WTC11 (cell line): Measurements from ENCODE around the gene CD69. TPM values are rescaled to one million over a fixed set of nuclear protein-coding genes. Genes with fewer than 3 reads are reported as not detected.

Experiments
- ATAC-seq: fragments of 200-7000 bp; cut with Tn5 transposase; 2 replicates; pipeline ENCODE4 v1.10.0; 2021; ENCODE audit warnings: mild to moderate bottlenecking, moderate library complexity
- CTCF ChIA-PET: fragments of 300-600 bp; sonication (Branson Sonifier 250); formaldehyde crosslinking; loops from one replicate; lab custom pipeline; 2021; ENCODE audit warnings: antibody characterized with exemption; lab: Charles Lee
- POLR2A ChIA-PET: fragments of 350-600 bp; sonication (Branson Sonifier 250); formaldehyde crosslinking; loops from one replicate; lab custom pipeline; 2021; ENCODE audit warnings: antibody characterized with exemption; lab: Charles Lee
- DNase-seq: peaks from one replicate; pipeline ENCODE4 v3.0.0; 2021; ENCODE audit warnings: low spot score
- H3K27ac Mint-ChIP-seq: 2 replicates; pipeline ENCODE4 v1.8.0; 2021; ENCODE audit warnings: mixed read lengths
- H3K27me3 Mint-ChIP-seq: 2 replicates; pipeline ENCODE4 v1.8.0; 2021; ENCODE audit warnings: low read depth, mild to moderate bottlenecking, moderate library complexity, mixed read lengths
- H3K36me3 Mint-ChIP-seq: 2 replicates; pipeline ENCODE4 v1.8.0; 2021; ENCODE audit warnings: mixed read lengths
- H3K4me1 Mint-ChIP-seq: 2 replicates; pipeline ENCODE4 v1.8.0; 2022; ENCODE audit warnings: mixed read lengths
- H3K4me3 Mint-ChIP-seq: 2 replicates; pipeline ENCODE4 v1.8.0; 2021; ENCODE audit warnings: mild to moderate bottlenecking, moderate library complexity, mixed read lengths
- H3K9me3 Mint-ChIP-seq: 2 replicates; pipeline ENCODE4 v1.8.0; 2021; ENCODE audit warnings: mixed read lengths
- ATF1 ChIP-seq: sonication (generic); formaldehyde crosslinking; IDR thresholded peaks from 2 replicates; pipeline ENCODE4 v1.8.1; 2023; ENCODE audit warnings: mild to moderate bottlenecking, moderate library complexity, missing genetic modification reagents
- ATF6 ChIP-seq: sonication (generic); formaldehyde crosslinking; IDR thresholded peaks from 2 replicates; pipeline ENCODE4 v1.8.1; 2023; ENCODE audit warnings: mild to moderate bottlenecking, missing genetic modification reagents
- E2F5 ChIP-seq: sonication (generic); formaldehyde crosslinking; IDR thresholded peaks from 2 replicates; pipeline ENCODE4 v1.8.1; 2022; ENCODE audit warnings: mild to moderate bottlenecking, moderate library complexity, missing genetic modification reagents
- FOXP4 ChIP-seq: sonication (generic); formaldehyde crosslinking; IDR thresholded peaks from 2 replicates; pipeline ENCODE4 v1.8.0; 2022; ENCODE audit warnings: mild to moderate bottlenecking, missing genetic modification reagents
- GTF2I ChIP-seq: fragments of 250-450 bp; sonication (Bioruptor Pico); conservative IDR thresholded peaks from 2 replicates; pipeline ENCODE4 v1.4.0; 2021; ENCODE audit warnings: mild to moderate bottlenecking
- HMGA2 ChIP-seq: fragments of 250-450 bp; sonication (Bioruptor Pico); IDR thresholded peaks from 2 replicates; pipeline ENCODE4 v1.4.0; 2021; ENCODE audit warnings: mild to moderate bottlenecking, moderate library complexity
- HMGXB4 ChIP-seq: sonication (generic); formaldehyde crosslinking; IDR thresholded peaks from 2 replicates; pipeline ENCODE4 v1.8.1; 2023; ENCODE audit warnings: mild to moderate bottlenecking, moderate library complexity, missing genetic modification reagents
- IRF2 ChIP-seq: sonication (generic); formaldehyde crosslinking; IDR thresholded peaks from 2 replicates; pipeline ENCODE4 v1.8.0; 2022; ENCODE audit warnings: low read depth, missing genetic modification reagents, borderline replicate concordance
- PRDM15 ChIP-seq: sonication (generic); formaldehyde crosslinking; IDR thresholded peaks from 2 replicates; pipeline ENCODE4 v1.8.0; 2022; ENCODE audit warnings: missing genetic modification reagents
- SMAD3 ChIP-seq: sonication (generic); formaldehyde crosslinking; IDR thresholded peaks from 2 replicates; pipeline ENCODE4 v1.8.0; 2022; ENCODE audit warnings: missing genetic modification reagents, mild to moderate bottlenecking, borderline replicate concordance
- TCF7 ChIP-seq: sonication (generic); formaldehyde crosslinking; IDR thresholded peaks from 2 replicates; pipeline ENCODE4 v1.8.0; 2022; ENCODE audit warnings: mild to moderate bottlenecking, low read depth, missing genetic modification reagents, moderate library complexity
- TEAD1 ChIP-seq: sonication (generic); formaldehyde crosslinking; IDR thresholded peaks from 2 replicates; pipeline ENCODE4 v1.8.0; 2022; ENCODE audit warnings: mild to moderate bottlenecking, missing genetic modification reagents
- ZNF219 ChIP-seq: sonication (generic); formaldehyde crosslinking; IDR thresholded peaks from 2 replicates; pipeline ENCODE4 v1.8.0; 2023; ENCODE audit warnings: missing genetic modification reagents, mild to moderate bottlenecking, borderline replicate concordance
- ZNF281 ChIP-seq: sonication (generic); formaldehyde crosslinking; IDR thresholded peaks from 2 replicates; pipeline ENCODE4 v1.8.0; 2023; ENCODE audit warnings: mild to moderate bottlenecking, missing genetic modification reagents
- ZNF423 ChIP-seq: fragments of 250-450 bp; sonication (Bioruptor Pico); IDR thresholded peaks from 2 replicates; pipeline ENCODE4 v2.1.2; 2022; ENCODE audit warnings: mild to moderate bottlenecking, moderate library complexity
- ZNF425 ChIP-seq: fragments of 250-450 bp; sonication (Bioruptor Pico); conservative IDR thresholded peaks from 2 replicates; pipeline ENCODE4 v1.9.0; 2021; ENCODE audit warnings: mild to moderate bottlenecking
- total RNA-seq: library from RNA; stranded (reverse); gene quantifications from 3 replicates; pipeline ENCODE4 v1.2.3, GENCODE V29; 2021

Gene CD69
- total RNA-seq, 1 experiment from 2014 or later, result 0.42 TPM

GRCh38 chr12:9794484-9795093 is 33.9 kb upstream of the CD69 start:
- peaks cover 9% of the 10 kb centered on the region for H3K36me3 Mint-ChIP-seq
- peaks cover 30% of the 10 kb centered on the region for H3K4me1 Mint-ChIP-seq
- peaks cover 9% of the 10 kb centered on the region for H3K9me3 Mint-ChIP-seq
- peak overlapping the region; percentile 16; the same call in 1 of the 2 replicates for H3K27ac Mint-ChIP-seq
- no peaks in the 10 kb centered on the region for H3K27me3 Mint-ChIP-seq
- no peak overlapping the region for H3K4me3 Mint-ChIP-seq
- DNase-seq (no peak), ATAC-seq (no peak)
- CTCF ChIA-PET, result interaction anchor here (1.2 kb wide), 1 partner anchor 45 kb away, joined by 7 read pairs; no protein-coding TSS in a partner anchor
- no peak for TF ChIP-seq FOXP4 (CRISPR knock-in tag)
- TF ChIP-seq E2F5, result no peak
- TF ChIP-seq ZNF281 (CRISPR knock-in tag), result no peak
- no peak for TF ChIP-seq ZNF423 (CRISPR knock-in tag)
- no peak for TF ChIP-seq HMGXB4
- no peak for TF ChIP-seq SMAD3 (CRISPR knock-in tag)
- TF ChIP-seq TEAD1, result no peak
- TF ChIP-seq PRDM15 (CRISPR knock-in tag), result no peak
- no peak for TF ChIP-seq ATF6 (CRISPR knock-in tag)
- no peak for TF ChIP-seq ATF1 (CRISPR knock-in tag)
- TF ChIP-seq TCF7 (CRISPR knock-in tag), result no peak
- no peak for TF ChIP-seq ZNF219 (CRISPR knock-in tag)
- no peak for TF ChIP-seq GTF2I (CRISPR knock-in tag)
- no peak for TF ChIP-seq IRF2 (CRISPR knock-in tag)
- no peak for TF ChIP-seq HMGA2
- TF ChIP-seq ZNF425 (CRISPR knock-in tag), result no peak
- TF ChIP-seq, all 79 proteins: peak for 0
- POLR2A ChIA-PET, result no interaction called here
